ENCODE data around the gene JMJD7.

DNA sequence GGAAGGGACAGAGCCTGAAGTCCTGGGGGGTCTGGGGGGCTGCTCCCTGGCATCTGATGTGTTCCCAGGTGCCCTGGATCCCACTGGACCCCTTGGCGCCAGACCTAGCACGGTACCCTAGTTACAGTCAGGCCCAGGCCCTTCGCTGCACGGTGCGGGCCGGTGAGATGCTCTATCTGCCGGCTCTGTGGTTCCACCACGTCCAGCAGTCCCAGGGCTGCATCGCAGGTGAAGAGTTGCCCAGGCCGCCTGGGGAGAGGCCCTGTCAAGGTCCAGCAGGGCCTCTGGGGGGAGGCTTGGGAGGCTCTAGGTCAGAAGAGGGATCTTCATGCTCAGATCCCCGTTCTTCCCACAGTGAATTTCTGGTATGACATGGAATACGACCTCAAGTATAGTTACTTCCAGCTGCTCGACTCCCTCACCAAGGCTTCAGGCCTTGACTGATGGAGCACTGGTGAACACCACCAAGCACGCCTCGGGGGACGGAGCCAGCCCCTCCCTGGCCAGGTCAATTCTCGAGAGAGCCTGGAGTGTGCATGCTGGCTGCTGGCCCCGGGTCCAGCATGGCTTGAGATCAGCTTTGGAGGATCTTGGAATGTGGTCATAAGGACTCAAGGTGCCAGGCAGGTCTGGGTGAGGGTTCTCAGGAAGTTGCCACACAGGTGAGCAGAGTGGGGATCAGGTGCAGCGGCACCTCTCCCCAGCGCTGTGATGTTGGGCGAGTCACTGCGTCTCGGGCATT lies 9.0 kb downstream of the JMJD7 start:
- TF ChIP-seq CTCF (IDR thresholded peaks at IDR 0.05) (no peak), POLR2A (IDR thresholded peaks at IDR 0.05) (no peak)
